ENCODE measurements around the gene DDX1.
"Not testable (repeated sequence)": the region's sequence is repeated elsewhere in the genome, so short reads cannot be mapped to it uniquely, and the experiment has no call there.

DDX1 gene

GRCh38 chr2:15620857-15621471, 29.3 kb downstream of the DDX1 start:
- H3K4me3 ChIP-seq (ENCODE audit: control insufficient read depth, low read depth, low read length), result no peak overlapping the region
- DNase-seq (ENCODE audit: low read depth), result no peak
- TF ChIP-seq, protein P1, sequence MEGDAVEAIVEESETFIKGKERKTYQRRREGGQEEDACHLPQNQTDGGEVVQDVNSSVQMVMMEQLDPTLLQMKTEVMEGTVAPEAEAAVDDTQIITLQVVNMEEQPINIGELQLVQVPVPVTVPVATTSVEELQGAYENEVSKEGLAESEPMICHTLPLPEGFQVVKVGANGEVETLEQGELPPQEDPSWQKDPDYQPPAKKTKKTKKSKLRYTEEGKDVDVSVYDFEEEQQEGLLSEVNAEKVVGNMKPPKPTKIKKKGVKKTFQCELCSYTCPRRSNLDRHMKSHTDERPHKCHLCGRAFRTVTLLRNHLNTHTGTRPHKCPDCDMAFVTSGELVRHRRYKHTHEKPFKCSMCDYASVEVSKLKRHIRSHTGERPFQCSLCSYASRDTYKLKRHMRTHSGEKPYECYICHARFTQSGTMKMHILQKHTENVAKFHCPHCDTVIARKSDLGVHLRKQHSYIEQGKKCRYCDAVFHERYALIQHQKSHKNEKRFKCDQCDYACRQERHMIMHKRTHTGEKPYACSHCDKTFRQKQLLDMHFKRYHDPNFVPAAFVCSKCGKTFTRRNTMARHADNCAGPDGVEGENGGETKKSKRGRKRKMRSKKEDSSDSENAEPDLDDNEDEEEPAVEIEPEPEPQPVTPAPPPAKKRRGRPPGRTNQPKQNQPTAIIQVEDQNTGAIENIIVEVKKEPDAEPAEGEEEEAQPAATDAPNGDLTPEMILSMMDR (IDR thresholded peaks at IDR 0.05; ENCODE audit: control insufficient read depth, insufficient read depth, low read depth, low read length, missing control alignments), result no peak

GRCh38 chr2:15621472-15621870, 29.8 kb downstream of the DDX1 start:
- H3K4me3 ChIP-seq (ENCODE audit: control insufficient read depth, low read depth, low read length); DNase-seq (ENCODE audit: low read depth): not testable (repeated sequence)

GRCh38 chr2:15622214-15622613, 30.5 kb downstream of the DDX1 start:
- no peak overlapping the region for H3K4me3 ChIP-seq (ENCODE audit: control insufficient read depth, low read depth, low read length)
- no peak for DNase-seq (ENCODE audit: low read depth)
- TF ChIP-seq, protein P1 (IDR thresholded peaks at IDR 0.05; ENCODE audit: control insufficient read depth, insufficient read depth, low read depth, low read length, missing control alignments), result no peak

- H3K4me3 ChIP-seq (ENCODE audit: control insufficient read depth, low read depth, low read length), result no peak overlapping the region
- DNase-seq (ENCODE audit: low read depth), result no peak
- TF ChIP-seq, protein P1 (IDR thresholded peaks at IDR 0.05; ENCODE audit: control insufficient read depth, insufficient read depth, low read depth, low read length, missing control alignments), result no peak
Measured at GRCh38 chr2:15622614-15623480, 31.2 kb downstream of the DDX1 start.

DNA sequence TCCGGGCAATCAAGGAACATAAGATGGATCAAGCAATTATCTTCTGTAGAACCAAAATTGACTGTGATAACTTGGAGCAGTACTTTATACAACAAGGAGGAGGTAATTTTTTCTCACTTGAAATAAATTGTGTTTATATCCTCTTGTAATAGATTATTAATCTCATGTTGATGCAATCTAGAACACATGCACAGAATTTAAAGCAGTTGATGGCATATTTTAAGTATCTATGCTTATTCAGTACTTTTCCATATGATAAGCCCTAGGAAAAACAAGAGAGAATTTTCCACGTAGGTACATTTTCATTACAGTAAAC, 31.8 kb downstream of the DDX1 start:
- no peak overlapping the region for H3K4me3 ChIP-seq (ENCODE audit: control insufficient read depth, low read depth, low read length)
- DNase-seq (ENCODE audit: low read depth), result no peak
- TF ChIP-seq, protein P1 (IDR thresholded peaks at IDR 0.05; ENCODE audit: control insufficient read depth, insufficient read depth, low read depth, low read length, missing control alignments), result no peak

DNA sequence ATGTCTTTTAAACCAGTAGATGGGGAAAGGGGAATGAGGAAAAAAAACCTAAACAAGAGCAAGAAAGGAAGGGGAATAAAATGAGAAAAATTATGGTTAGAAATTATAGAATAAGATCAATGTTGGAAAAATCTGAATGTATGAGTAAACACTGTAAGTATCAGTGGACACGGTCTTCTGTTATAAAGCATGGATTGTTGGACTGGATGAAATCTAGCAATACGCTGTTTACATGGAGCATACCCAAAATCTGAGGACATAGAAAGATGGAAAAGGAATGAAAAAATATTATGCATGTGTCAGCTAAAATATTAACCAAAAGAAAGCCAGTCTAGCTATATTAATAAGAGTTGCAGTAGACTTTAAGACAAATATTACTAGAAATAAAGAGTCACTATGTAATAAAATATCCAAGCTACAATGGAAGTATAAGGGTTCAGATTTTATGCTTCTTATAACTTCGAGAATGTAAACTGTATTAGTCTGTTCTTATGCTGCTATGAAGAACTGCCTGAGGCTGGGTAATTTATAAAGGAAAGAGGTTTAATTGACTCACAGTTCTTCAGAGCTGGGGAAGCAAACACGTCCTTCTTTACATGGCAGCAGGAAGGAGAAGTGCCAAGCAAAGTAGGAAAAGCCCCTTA, 32.4 kb downstream of the DDX1 start:
- TF ChIP-seq, protein P1 (IDR thresholded peaks at IDR 0.05; ENCODE audit: control insufficient read depth, insufficient read depth, low read depth, low read length, missing control alignments), result no peak
- DNase-seq (ENCODE audit: low read depth), result no peak
- H3K4me3 ChIP-seq (ENCODE audit: control insufficient read depth, low read depth, low read length), result no peak overlapping the region

- TF ChIP-seq, protein P1 (IDR thresholded peaks at IDR 0.05; ENCODE audit: control insufficient read depth, insufficient read depth, low read depth, low read length, missing control alignments), result no peak
- DNase-seq (ENCODE audit: low read depth), result no peak
Measured at GRCh38 chr2:15624903-15625302, 33.2 kb downstream of the DDX1 start.

More at GRCh38 chr2:15624903-15625302, 33.2 kb downstream of the DDX1 start:
- H3K4me3 ChIP-seq (ENCODE audit: control insufficient read depth, low read depth, low read length), result no peak overlapping the region

Data from AG09309 (cell line).